ENCODE measurements around the gene FAM181A. TPM values are rescaled to one million over a fixed set of nuclear protein-coding genes. Genes with fewer than 3 reads are reported as not detected.

FAM181A gene
- total RNA-seq, 1 donor from 2014 or later = not detected

GRCh38 chr14:93898731-93899130 is 28.4 kb upstream of the FAM181A start:
- DNase-seq (ENCODE audit: low read depth) = no peak
- H3K4me3 ChIP-seq (ENCODE audit: low read depth, low read length) = no peak overlapping the region
- peak; percentile 47 for FAIRE-seq
- no peak for TF ChIP-seq CTCF (IDR thresholded peaks at IDR 0.05; ENCODE audit: insufficient read depth, low read length, severe bottlenecking)
- no peaks in the 10 kb centered on the region for H3K36me3 ChIP-seq (ENCODE audit: control insufficient read depth, insufficient read depth, low read length)
- H3K27me3 ChIP-seq (ENCODE audit: control insufficient read depth, insufficient read depth, low read length) = no peaks in the 10 kb centered on the region

- H3K27me3 ChIP-seq (ENCODE audit: control insufficient read depth, insufficient read depth, low read length) = no peaks in the 10 kb centered on the region
- no peak overlapping the region for H3K4me3 ChIP-seq (ENCODE audit: low read depth, low read length)
- no peak for FAIRE-seq
- no peak for TF ChIP-seq CTCF (IDR thresholded peaks at IDR 0.05; ENCODE audit: insufficient read depth, low read length, severe bottlenecking)
- H3K36me3 ChIP-seq (ENCODE audit: control insufficient read depth, insufficient read depth, low read length) = no peaks in the 10 kb centered on the region
- DNase-seq (ENCODE audit: low read depth) = no peak
These were observed 25.3 kb upstream of the FAM181A start for GRCh38 chr14:93901813-93902212.

GRCh38 chr14:93902619-93903307 is 24.4 kb upstream of the FAM181A start:
- TF ChIP-seq CTCF (IDR thresholded peaks at IDR 0.05; ENCODE audit: insufficient read depth, low read length, severe bottlenecking) = no peak
- Histone ChIP-seq H3K27me3 (ENCODE audit: control insufficient read depth, insufficient read depth, low read length) (no peaks in the 10 kb centered on the region), H3K4me3 (ENCODE audit: low read depth, low read length) (no peak overlapping the region), H3K36me3 (ENCODE audit: control insufficient read depth, insufficient read depth, low read length) (no peaks in the 10 kb centered on the region)
- FAIRE-seq (no peak), DNase-seq (ENCODE audit: low read depth) (no peak)

- peak; percentile 49 for TF ChIP-seq CTCF (IDR thresholded peaks at IDR 0.05; ENCODE audit: insufficient read depth, low read length, severe bottlenecking)
- Histone ChIP-seq H3K36me3 (ENCODE audit: control insufficient read depth, insufficient read depth, low read length) (no peaks in the 10 kb centered on the region), H3K27me3 (ENCODE audit: control insufficient read depth, insufficient read depth, low read length) (no peaks in the 10 kb centered on the region), H3K4me3 (ENCODE audit: low read depth, low read length) (no peak overlapping the region)
- FAIRE-seq (no peak), DNase-seq (ENCODE audit: low read depth) (no peak)
These were observed 23.6 kb upstream of the FAM181A start for GRCh38 chr14:93903342-93904184.

GRCh38 chr14:93905623-93906022 is 21.5 kb upstream of the FAM181A start:
- Histone ChIP-seq H3K36me3 (ENCODE audit: control insufficient read depth, insufficient read depth, low read length) (no peaks in the 10 kb centered on the region), H3K4me3 (ENCODE audit: low read depth, low read length) (no peak overlapping the region), H3K27me3 (ENCODE audit: control insufficient read depth, insufficient read depth, low read length) (no peaks in the 10 kb centered on the region)
- FAIRE-seq = no peak
- DNase-seq (ENCODE audit: low read depth) = no peak
- no peak for TF ChIP-seq CTCF (IDR thresholded peaks at IDR 0.05; ENCODE audit: insufficient read depth, low read length, severe bottlenecking)
